ENCODE results near the gene RAB11FIP3. TPM values are rescaled to one million over a fixed set of nuclear protein-coding genes. Genes with fewer than 3 reads are reported as not detected.

RAB11FIP3 gene
- polyA plus RNA-seq, 1 donor = 127 TPM

GRCh38 chr16:529012-529575 is 103.6 kb downstream of the RAB11FIP3 start:
- no peak for DNase-seq

- no peak for DNase-seq
These were observed 104.8 kb downstream of the RAB11FIP3 start for GRCh38 chr16:530111-530817.

- no peak for DNase-seq
These were observed 106.2 kb downstream of the RAB11FIP3 start for GRCh38 chr16:531494-532125.

GRCh38 chr16:533391-534123 is 108.1 kb downstream of the RAB11FIP3 start:
- DNase-seq = no peak

GRCh38 chr16:534135-534534 is 108.7 kb downstream of the RAB11FIP3 start:
- DNase-seq = no peak

- no peak for DNase-seq
These were observed 109.5 kb downstream of the RAB11FIP3 start for GRCh38 chr16:534856-535445.

GRCh38 chr16:535446-536405 is 110.3 kb downstream of the RAB11FIP3 start:
- DNase-seq = no peak

GRCh38 chr16:536746-537145 is 111.3 kb downstream of the RAB11FIP3 start:
- no peak for DNase-seq

GRCh38 chr16:537415-538335 is 112.2 kb downstream of the RAB11FIP3 start:
- no peak for DNase-seq

GRCh38 chr16:539901-540530 is 114.6 kb downstream of the RAB11FIP3 start:
- DNase-seq = no peak

- DNase-seq = no peak
These were observed 115.3 kb downstream of the RAB11FIP3 start for GRCh38 chr16:540645-541340.

- DNase-seq = no peak
These were observed 118.1 kb downstream of the RAB11FIP3 start for GRCh38 chr16:543301-544164.

GRCh38 chr16:544517-544916 is 119.1 kb downstream of the RAB11FIP3 start:
- DNase-seq = no peak

GRCh38 chr16:546909-547770 is 121.7 kb downstream of the RAB11FIP3 start:
- no peak for DNase-seq

- no peak for DNase-seq
These were observed 123.1 kb downstream of the RAB11FIP3 start for GRCh38 chr16:548586-548985.

GRCh38 chr16:549544-550263 is 124.3 kb downstream of the RAB11FIP3 start:
- no peak for DNase-seq

Measured in left kidney (tissue), 2 donors.